H1 (cell line): Measurements from ENCODE around the gene SLC2A13. TPM values are rescaled to one million over a fixed set of nuclear protein-coding genes. Genes with fewer than 3 reads are reported as not detected.

Experiments
- CTCF ChIA-PET: fragments of 300-600 bp; sonication (Branson Sonifier 250); formaldehyde crosslinking; loops from one replicate; lab custom pipeline; 2021; ENCODE audit not compliant: partially characterized antibody; lab: Charles Lee
- POLR2A ChIA-PET: fragments of 300-600 bp; sonication (Branson Sonifier 250); formaldehyde crosslinking; loops from one replicate; lab custom pipeline; 2021; ENCODE audit warnings: inconsistent platforms; ENCODE audit not compliant: partially characterized antibody; lab: Charles Lee
- DNase-seq, 2 experiments: peaks; one replicate each; pipeline versions ENCODE4 v3.0.0 to v3.0.0-alpha.2; 2010 to 2022; ENCODE audit warnings: low spot score in 2 of 2, low read depth in 1 of 2, mixed read lengths in 1 of 2
- FAIRE-seq: peaks from 2 replicates; lab custom pipeline; 2011; peaks lifted over from hg19 to GRCh38; lab: Jason Lieb, UNC
- H2AFZ ChIP-seq: 2 replicates; pipeline ENCODE4 v1.8.1; 2012; ENCODE audit warnings: low read length, inconsistent platforms
- H2AK5ac ChIP-seq: 2 replicates; pipeline ENCODE4 v1.6.1; 2013; ENCODE audit warnings: low read depth, low read length
- H2BK120ac ChIP-seq: replicated peaks from 2 replicates; pipeline ENCODE3; 2013; ENCODE audit warnings: low read depth, low read length, inconsistent platforms
- H2BK12ac ChIP-seq: 2 replicates; pipeline ENCODE4 v1.6.1; 2013; ENCODE audit warnings: low read depth, low read length
- H2BK15ac ChIP-seq: 2 replicates; pipeline ENCODE4 v1.6.1; 2013; ENCODE audit warnings: low read length
- H2BK20ac ChIP-seq: 2 replicates; pipeline ENCODE4 v1.6.1; 2013; ENCODE audit warnings: low read length
- H2BK5ac ChIP-seq: 2 replicates; pipeline ENCODE4 v1.6.1; 2013; ENCODE audit warnings: low read depth, low read length
- H3K14ac ChIP-seq: 2 replicates; pipeline ENCODE4 v1.6.1; 2013; ENCODE audit warnings: inconsistent platforms; ENCODE audit not compliant: insufficient read length
- H3K18ac ChIP-seq: 2 replicates; pipeline ENCODE4 v1.6.1; 2013; ENCODE audit warnings: low read length; ENCODE audit errors: extremely low read depth
- H3K23ac ChIP-seq: 2 replicates; pipeline ENCODE4 v1.6.1; 2013; ENCODE audit warnings: inconsistent platforms; ENCODE audit not compliant: insufficient read length
- H3K23me2 ChIP-seq: 2 replicates; pipeline ENCODE4 v1.6.1; 2013; ENCODE audit warnings: low read depth, low read length
- H3K27ac ChIP-seq: 2 replicates; pipeline ENCODE4 v1.6.1; 2011; ENCODE audit warnings: low read depth, low read length, inconsistent platforms
- H3K27me3 ChIP-seq, 4 experiments: replicated peaks in 1 of 4; 1 replicate in 1 of 4; 2 replicates in 3 of 4; pipeline versions ENCODE4 v1.6.1 to v1.8.1; 2011 to 2013; ENCODE audit warnings: low read length in 3 of 4, mild to moderate bottlenecking in 3 of 4, inconsistent platforms in 2 of 4, mixed read lengths in 2 of 4, moderate library complexity in 1 of 4; ENCODE audit not compliant: control insufficient read depth in 3 of 4, insufficient read depth in 3 of 4; ENCODE audit errors: extremely low read depth in 1 of 4
- H3K36me3 ChIP-seq, 4 experiments: 2 replicates each; pipeline versions ENCODE4 v1.6.1 to v1.8.1; 2011 to 2013; ENCODE audit warnings: mild to moderate bottlenecking in 4 of 4, low read length in 3 of 4, moderate library complexity in 2 of 4, control low read depth in 1 of 4, inconsistent platforms in 1 of 4; ENCODE audit not compliant: insufficient read depth in 4 of 4, control insufficient read depth in 2 of 4
- H3K4ac ChIP-seq: replicated peaks from 2 replicates; pipeline ENCODE3; 2013; ENCODE audit warnings: low read length, low read depth, mixed read lengths, inconsistent platforms; ENCODE audit not compliant: insufficient read length
- H3K4me1 ChIP-seq, 4 experiments: replicated peaks in 1 of 4; 1 replicate in 1 of 4; 2 replicates in 3 of 4; pipeline versions ENCODE4 v1.6.1 to v1.8.1; 2011 to 2013; ENCODE audit warnings: low read length in 3 of 4, inconsistent platforms in 2 of 4, mixed read lengths in 1 of 4; ENCODE audit not compliant: insufficient read depth in 4 of 4, control insufficient read depth in 3 of 4
- H3K4me2 ChIP-seq, 2 experiments: 2 replicates each; pipeline versions ENCODE4 v1.6.1 to v1.8.1; 2011 to 2013; ENCODE audit warnings: low read depth in 2 of 2, low read length in 2 of 2, control low read depth in 1 of 2, inconsistent platforms in 1 of 2, mild to moderate bottlenecking in 1 of 2; ENCODE audit not compliant: insufficient read depth in 1 of 2
- H3K4me3 ChIP-seq, 4 experiments: fragments of 200-600, 300-600 bp in 1 of 4; sonication (generic), shearing (Covaris generic), sonication (Bioruptor Twin) in 1 of 4; 2 replicates each; pipeline versions ENCODE4 v1.5.1 to v1.8.1; 2011 to 2016; ENCODE audit warnings: low read length in 4 of 4, low read depth in 3 of 4, control low read depth in 2 of 4, inconsistent platforms in 2 of 4, mild to moderate bottlenecking in 2 of 4, mixed read lengths in 1 of 4, moderate library complexity in 1 of 4; ENCODE audit not compliant: insufficient read depth in 2 of 4; ENCODE audit errors: extremely low read depth in 1 of 4
- H3K56ac ChIP-seq: replicated peaks from 2 replicates; pipeline ENCODE3; 2013; ENCODE audit warnings: low read depth, mild to moderate bottlenecking, mixed read lengths, low read length, inconsistent platforms; ENCODE audit not compliant: insufficient read length
- H3K79me1 ChIP-seq: 2 replicates; pipeline ENCODE4 v1.6.1; 2013; ENCODE audit warnings: low read depth, low read length, control low read depth
- H3K79me2 ChIP-seq, 2 experiments: 2 replicates each; pipeline versions ENCODE4 v1.6.1 to v1.8.1; 2012 to 2013; ENCODE audit warnings: low read length in 2 of 2, mild to moderate bottlenecking in 2 of 2, inconsistent platforms in 1 of 2; ENCODE audit not compliant: insufficient read depth in 2 of 2, control insufficient read depth in 1 of 2
- H3K9ac ChIP-seq, 4 experiments: replicated peaks in 1 of 4; 1 replicate in 1 of 4; 2 replicates in 3 of 4; pipeline versions ENCODE4 v1.6.1 to v1.8.1; 2011 to 2013; ENCODE audit warnings: low read depth in 3 of 4, low read length in 3 of 4, control low read depth in 2 of 4, mild to moderate bottlenecking in 2 of 4, moderate library complexity in 2 of 4, inconsistent platforms in 1 of 4; ENCODE audit errors: extremely low read depth in 1 of 4
- H3K9me3 ChIP-seq, 2 experiments: 2 replicates each; pipeline versions ENCODE4 v1.6.1 to v1.8.1; 2012 to 2013; ENCODE audit warnings: mild to moderate bottlenecking in 2 of 2, moderate library complexity in 2 of 2, control low read depth in 1 of 2, inconsistent platforms in 1 of 2, low read depth in 1 of 2, low read length in 1 of 2, mixed read lengths in 1 of 2; ENCODE audit not compliant: insufficient read depth in 2 of 2
- H4K20me1 ChIP-seq, 2 experiments: replicated peaks in 1 of 2; 2 replicates each; pipeline versions ENCODE3 to v1.8.1; 2011 to 2013; ENCODE audit warnings: inconsistent platforms in 2 of 2, low read length in 2 of 2, mild to moderate bottlenecking in 1 of 2; ENCODE audit not compliant: insufficient read depth in 2 of 2, control insufficient read depth in 1 of 2
- H4K5ac ChIP-seq: 2 replicates; pipeline ENCODE4 v1.6.1; 2013; ENCODE audit warnings: low read length, low read depth, mixed read lengths, inconsistent platforms; ENCODE audit not compliant: insufficient read length
- H4K8ac ChIP-seq: 2 replicates; pipeline ENCODE4 v1.8.0; 2013; ENCODE audit warnings: mild to moderate bottlenecking, moderate library complexity, low read length, inconsistent platforms; ENCODE audit not compliant: insufficient read depth; ENCODE audit errors: extremely low read depth
- H4K91ac ChIP-seq: replicated peaks from 2 replicates; pipeline ENCODE3; 2013; ENCODE audit warnings: low read length, mixed read lengths, inconsistent platforms; ENCODE audit not compliant: insufficient read length
- POLR2A ChIP-seq, 2 experiments: IDR thresholded peaks; 1 replicate in 1 of 2; 2 replicates in 1 of 2; pipeline ENCODE4 v1.6.1; 2011; ENCODE audit warnings: low read depth in 2 of 2, low read length in 2 of 2, mild to moderate bottlenecking in 2 of 2; ENCODE audit errors: control extremely low read depth in 1 of 2
- WGBS, 2 experiments: shearing (Covaris generic) in 1 of 2; methylation state at CpG; one replicate each; pipeline versions ENCODE4 v1.1.6 to v1.1.7; 2013 to 2015; ENCODE audit warnings: low lambda C conversion rate in 2 of 2, mixed read lengths in 2 of 2, inconsistent platforms in 1 of 2, low coverage in 1 of 2, missing lambda C conversion rate in 1 of 2; ENCODE audit not compliant: insufficient replicate concordance in 2 of 2, insufficient coverage in 1 of 2, insufficient read length in 1 of 2; ENCODE audit errors: extremely low coverage in 1 of 2, missing lambda C conversion rate in 1 of 2; 5-methylcytosine and 5-hydroxymethylcytosine counted together
- polyA plus RNA-seq, 7 experiments: library from polyadenylated mRNA; depleted of rRNA in 3 of 7; stranded (reverse) in 5 of 7; unstranded in 2 of 7; fragments of >200 nt in 5 of 7; fragments of 200-250 nt in 2 of 7; gene quantifications; 1 replicate in 5 of 7; 2 replicates in 1 of 7; 4 replicates in 1 of 7; pipeline versions ENCODE4 v1.2.1 to v1.2.3, GENCODE V29; 2011 to 2013; ENCODE audit warnings: missing spikeins in 2 of 7, mixed read lengths in 2 of 7
- total RNA-seq: library from RNA; stranded (reverse); fragmentation: NEBNext Ultra II Directional; extraction: Animal tissue kit (Norgen Biotek cat#: 25700); gene quantifications from 2 replicates; pipeline ENCODE4 v1.2.1, GENCODE V29; 2021

SLC2A13 gene
- total and polyA plus RNA-seq, 2 of the 8 experiments (the other 6 are each of a cell fraction or from before 2014, with no cell fraction given): 2.8 to 9.6 TPM

- Histone ChIP-seq H3K9me3 (no peaks in the 10 kb centered on the region), H3K27me3 (peaks cover 0 to 7% (median 6%) of the 10 kb centered on the region in 4 experiments; a peak in 6 of 7 replicates), H2BK12ac (peak overlapping the region; percentile 39; the same call in 1 of the 2 replicates), H3K27ac (no peak overlapping the region), H3K56ac (no peak overlapping the region), H3K79me2 (peaks cover 0 to 33% of the 10 kb centered on the region in 2 experiments; a peak in 3 of 4 replicates), H3K4me1 (peaks cover 2 to 12% (median 4%) of the 10 kb centered on the region in 4 experiments), H2BK5ac (no peak overlapping the region), H2BK120ac (no peak overlapping the region), H4K20me1 (peaks cover 3 to 6% of the 10 kb centered on the region in 2 experiments), H4K8ac (no peak overlapping the region; the same call in 1 of the 2 replicates), H4K91ac (peak overlapping the region; percentile 10), H2BK20ac (peak overlapping the region; percentile 61; the same call in 1 of the 2 replicates), H3K4me2 (peak overlapping the region; percentile 76 to 77), H2AK5ac (no peak overlapping the region), H3K36me3 (no peaks in the 10 kb centered on the region), H2AFZ (peak overlapping the region; percentile 97), H3K4ac (no peak overlapping the region), H3K9ac (peak overlapping the region in 1 of 4 experiments; percentile 11; a peak in 1 of 7 replicates), H2BK15ac (0 out of 2 replicates have a peak overlapping the region, but pooled peaks have one; percentile 81), H4K5ac (no peak overlapping the region), H3K14ac (no peak overlapping the region), H3K79me1 (peaks cover 6% of the 10 kb centered on the region), H3K18ac (peak overlapping the region; percentile 71), H3K23me2 (peaks cover 14% of the 10 kb centered on the region), H3K23ac (no peak overlapping the region), H3K4me3 (peak overlapping the region; percentile 62 to 87 (median 77); a peak in 6 of 8 replicates)
- TF ChIP-seq POLR2A (IDR thresholded peaks at IDR 0.05; ENCODE audit: control extremely low read depth in 1 of 2, low read depth in 2 of 2, low read length in 2 of 2): no peak
- POLR2A ChIA-PET: interaction anchor here (0.7 to 1.5 kb wide), 4 partner anchors 11 to 341 kb away, joined by 3 to 5 read pairs (median 4); no protein-coding TSS in a partner anchor
- DNase-seq (no peak), FAIRE-seq (no peak)
- WGBS, 2 experiments: 31% methylated on average over 6 of the region's 9 CpGs; no CpG with 5 or more reads in 1 of the 2 experiments
- CTCF ChIA-PET: interaction anchor here (0.6 to 4.9 kb wide), 14 partner anchors 12 to 343 kb away, joined by 3 to 41 read pairs (median 5); no protein-coding TSS in a partner anchor
Measured at GRCh38 chr12:40106202-40106533, 287 bp upstream of the SLC2A13 start.
